GM18909 (cell line): ENCODE results near the gene VKORC1L1.

Source experiments
- ATAC-seq: cut with Tn5 transposase; IDR thresholded peaks from one replicate; pipeline ENCODE4 v1.9.1; 2021; ENCODE audit warnings: mild to moderate bottlenecking; ENCODE audit not compliant: unreplicated experiment, poor library complexity

The VKORC1L1 gene

DNA sequence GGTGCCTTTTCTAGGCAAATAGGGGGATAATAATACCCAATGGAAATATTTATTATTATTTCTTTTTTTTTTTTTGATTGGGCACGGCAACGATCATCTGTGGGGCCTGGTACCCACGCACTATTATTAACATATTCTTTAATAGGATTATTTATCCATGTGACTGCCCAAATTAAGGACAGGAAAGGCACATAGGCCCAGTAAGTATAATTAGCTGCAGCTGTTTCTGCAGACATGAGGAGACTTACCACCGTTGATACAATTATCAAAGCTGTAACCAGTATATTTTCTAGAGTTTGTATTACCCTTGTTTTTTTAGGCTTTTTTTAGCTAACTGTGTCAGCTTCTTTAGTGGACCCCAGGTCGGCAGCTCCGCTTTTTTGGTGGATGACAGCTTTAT lies 134.4 kb downstream of the VKORC1L1 start:
- no peak for ATAC-seq
